Kidney epithelial cell (primary cell): ENCODE data around the gene CNTD1. TPM values are rescaled to one million over a fixed set of nuclear protein-coding genes. Genes with fewer than 3 reads are reported as not detected.

ENCODE experiments used
- DNase-seq: peaks from one replicate; pipeline ENCODE4 v3.0.0-alpha.2; 2010; ENCODE audit warnings: low read depth
- H3K27me3 ChIP-seq: 2 replicates; pipeline ENCODE4 v1.6.0; 2011; ENCODE audit warnings: low read length; ENCODE audit not compliant: control insufficient read depth, insufficient read depth
- H3K36me3 ChIP-seq: 2 replicates; pipeline ENCODE4 v1.5.1; 2011; ENCODE audit warnings: low read length; ENCODE audit not compliant: control insufficient read depth, insufficient read depth
- H3K4me3 ChIP-seq: 2 replicates; pipeline ENCODE4 v1.5.1; 2011; ENCODE audit warnings: low read depth, mild to moderate bottlenecking, control low read depth, low read length
- CTCF ChIP-seq: IDR thresholded peaks from 2 replicates; pipeline ENCODE4 v1.5.1; 2011; ENCODE audit warnings: mild to moderate bottlenecking, moderate library complexity, low read length, control low read depth, inconsistent platforms; ENCODE audit not compliant: insufficient read depth, poor library complexity, severe bottlenecking
- total RNA-seq: library from RNA; depleted of rRNA; stranded (reverse); fragments of >200 nt; gene quantifications from 2 replicates; pipeline ENCODE4 v1.2.3, GENCODE V29; 2015

The CNTD1 gene
- total RNA-seq, 1 donor from 2014 or later, result 0.21 TPM

- no peak for TF ChIP-seq CTCF
- Histone ChIP-seq H3K36me3 (peaks cover 1% of the 10 kb centered on the region), H3K4me3 (no peak overlapping the region), H3K27me3 (no peaks in the 10 kb centered on the region)
- no peak for DNase-seq
Observed at GRCh38 chr17:42845556-42845917, 46.9 kb downstream of the CNTD1 start.

GRCh38 chr17:42845918-42846593 lies 47.4 kb downstream of the CNTD1 start:
- Histone ChIP-seq H3K36me3 (peaks cover 1% of the 10 kb centered on the region), H3K4me3 (no peak overlapping the region), H3K27me3 (no peaks in the 10 kb centered on the region)
- DNase-seq, result no peak
- TF ChIP-seq CTCF, result no peak

GRCh38 chr17:42846594-42847280 lies 48.1 kb downstream of the CNTD1 start:
- DNase-seq, result no peak
- no peak overlapping the region for H3K4me3 ChIP-seq
- TF ChIP-seq CTCF, result no peak
- H3K27me3 ChIP-seq, result no peaks in the 10 kb centered on the region
- H3K36me3 ChIP-seq, result peaks cover 1% of the 10 kb centered on the region

GRCh38 chr17:42848093-42848492 lies 49.4 kb downstream of the CNTD1 start:
- Histone ChIP-seq H3K4me3 (no peak overlapping the region), H3K36me3 (no peaks in the 10 kb centered on the region), H3K27me3 (no peaks in the 10 kb centered on the region)
- DNase-seq, result no peak
- no peak for TF ChIP-seq CTCF

- DNase-seq, result no peak
- no peak for TF ChIP-seq CTCF
- H3K27me3 ChIP-seq, result no peaks in the 10 kb centered on the region
- H3K4me3 ChIP-seq, result no peak overlapping the region
- no peaks in the 10 kb centered on the region for H3K36me3 ChIP-seq
Observed at GRCh38 chr17:42849031-42849430, 50.4 kb downstream of the CNTD1 start.
